OCI-LY3 (cell line): Measurements from ENCODE around the gene PCDHGA7.

ENCODE experiments used
- H2AFZ ChIP-seq: fragments of 200-600, 300-600 bp; shearing (Covaris generic); 2 replicates; pipeline ENCODE4 v1.6.0; 2014; ENCODE audit warnings: antibody characterized with exemption, low read depth, low read length
- H3K27ac ChIP-seq: fragments of 200-600, 300-600 bp; sonication (generic); 2 replicates; pipeline ENCODE4 v1.5.1; 2014; ENCODE audit warnings: mild to moderate bottlenecking, low read length, moderate library complexity, mixed read lengths
- H3K27me3 ChIP-seq: fragments of 200-600, 300-600 bp; sonication (generic); 2 replicates; pipeline ENCODE4 v1.6.1; 2014; ENCODE audit warnings: low read depth, low read length, mixed read lengths
- H3K36me3 ChIP-seq: fragments of 200-600, 300-600 bp; sonication (generic); replicated peaks from 2 replicates; pipeline ENCODE3; 2014; ENCODE audit warnings: low read depth, low read length, mixed read lengths
- H3K4me1 ChIP-seq: fragments of 300-600, 200-600 bp; sonication (generic); 2 replicates; pipeline ENCODE4 v1.6.1; 2014; ENCODE audit warnings: low read length, mixed read lengths
- H3K4me2 ChIP-seq: fragments of 200-600, 300-600 bp; sonication (generic); 2 replicates; pipeline ENCODE4 v1.6.1; 2014; ENCODE audit warnings: low read length, mixed read lengths
- H3K4me3 ChIP-seq: fragments of 300-600, 200-600 bp; sonication (generic); 2 replicates; pipeline ENCODE4 v1.5.1; 2014; ENCODE audit warnings: antibody characterized with exemption, mild to moderate bottlenecking, low read length, moderate library complexity
- H3K79me2 ChIP-seq: fragments of 300-600, 200-600 bp; shearing (Covaris generic); 2 replicates; pipeline ENCODE4 v1.6.1; 2014; ENCODE audit warnings: mild to moderate bottlenecking, low read length, mixed read lengths
- H3K9ac ChIP-seq: fragments of 300-600, 200-600 bp; shearing (Covaris generic); 2 replicates; pipeline ENCODE4 v1.6.0; 2014; ENCODE audit warnings: mild to moderate bottlenecking, low read length, moderate library complexity
- H3K9me3 ChIP-seq: fragments of 200-600, 300-600 bp; shearing (Covaris generic); 2 replicates; pipeline ENCODE4 v1.6.1; 2014; ENCODE audit warnings: low read length, mixed read lengths; ENCODE audit not compliant: insufficient read depth
- H4K20me1 ChIP-seq: fragments of 200-600, 300-600 bp; sonication (generic); 2 replicates; pipeline ENCODE4 v1.6.1; 2016; ENCODE audit warnings: low read length, mixed read lengths; ENCODE audit not compliant: insufficient read depth
- CTCF ChIP-seq: fragments of 200-600, 300-600 bp; sonication (generic); IDR thresholded peaks from 2 replicates; pipeline ENCODE4 v1.5.1; 2014; ENCODE audit warnings: antibody characterized with exemption, low read length, low read depth
- EZH2phosphoT487 ChIP-seq: fragments of 200-600 bp; shearing (Covaris generic); IDR thresholded peaks from 2 replicates; pipeline ENCODE4 v1.6.1; 2018; ENCODE audit warnings: antibody characterized with exemption, mixed run types, low read depth

Gene PCDHGA7

GRCh38 chr5:141349917-141350619 lies 32.5 kb upstream of the PCDHGA7 start, which contains the start of gene PCDHGB1:
TSS of gene PCDHGB1 (plus strand) at chr5:141350099. CDS start at chr5:141350261, 162 bp downstream.
- H3K79me2 ChIP-seq = no peaks in the 10 kb centered on the region
- H3K36me3 ChIP-seq = no peaks in the 10 kb centered on the region
- no peak within 1 kb of the TSS for H3K4me3 ChIP-seq
- H3K9me3 ChIP-seq = no peaks in the 10 kb centered on the region
- H3K27me3 ChIP-seq = no peaks in the 10 kb centered on the region
- H4K20me1 ChIP-seq = no peaks in the 10 kb centered on the region
- TF ChIP-seq CTCF = no peak
- no peak for TF ChIP-seq EZH2phosphoT487
- H3K27ac ChIP-seq = no peak within 1 kb of the TSS
- no peak within 1 kb of the TSS for H3K9ac ChIP-seq
- no peak within 1 kb of the TSS for H2AFZ ChIP-seq
- H3K4me1 ChIP-seq = 0 out of 2 replicates have a peak, but pooled peaks cover 3% of the 10 kb centered on the region
- H3K4me2 ChIP-seq = no peak within 1 kb of the TSS

GRCh38 chr5:141351591-141351990 lies 31.0 kb upstream of the PCDHGA7 start:
- TF ChIP-seq EZH2phosphoT487 = no peak
- no peak for TF ChIP-seq CTCF
- Histone ChIP-seq H3K4me2 (no peak overlapping the region), H2AFZ (no peak overlapping the region), H3K4me3 (no peak overlapping the region), H3K9me3 (no peaks in the 10 kb centered on the region), H3K9ac (no peak overlapping the region), H3K79me2 (no peaks in the 10 kb centered on the region), H3K36me3 (no peaks in the 10 kb centered on the region), H3K27ac (no peak overlapping the region), H3K4me1 (0 out of 2 replicates have a peak, but pooled peaks cover 3% of the 10 kb centered on the region), H4K20me1 (no peaks in the 10 kb centered on the region), H3K27me3 (no peaks in the 10 kb centered on the region)

GRCh38 chr5:141354900-141355469 lies 27.6 kb upstream of the PCDHGA7 start, which contains the start of gene PCDHGA4:
TSS of gene PCDHGA4 (plus strand) at chr5:141355021. CDS start at chr5:141355108, 87 bp downstream.
- Histone ChIP-seq H3K4me3 (no peak within 1 kb of the TSS), H4K20me1 (no peaks in the 10 kb centered on the region), H3K27ac (no peak within 1 kb of the TSS), H3K9ac (no peak within 1 kb of the TSS), H3K36me3 (no peaks in the 10 kb centered on the region), H3K79me2 (no peaks in the 10 kb centered on the region), H3K4me2 (0 out of 2 replicates have a peak within 1 kb of the TSS, but pooled peaks have one; percentile 32), H2AFZ (no peak within 1 kb of the TSS), H3K9me3 (no peaks in the 10 kb centered on the region), H3K4me1 (0 out of 2 replicates have a peak, but pooled peaks cover 3% of the 10 kb centered on the region), H3K27me3 (no peaks in the 10 kb centered on the region)
- no peak for TF ChIP-seq EZH2phosphoT487
- TF ChIP-seq CTCF = peak; percentile 50

GRCh38 chr5:141355641-141356040 lies 26.9 kb upstream of the PCDHGA7 start:
- H3K4me3 ChIP-seq = no peak overlapping the region
- H3K4me2 ChIP-seq = no peak overlapping the region
- no peaks in the 10 kb centered on the region for H3K9me3 ChIP-seq

More at GRCh38 chr5:141355641-141356040, 26.9 kb upstream of the PCDHGA7 start:
- no peak overlapping the region for H3K27ac ChIP-seq
- H3K36me3 ChIP-seq = no peaks in the 10 kb centered on the region
- no peak overlapping the region for H3K9ac ChIP-seq
- H3K4me1 ChIP-seq = 0 out of 2 replicates have a peak, but pooled peaks cover 3% of the 10 kb centered on the region
- no peaks in the 10 kb centered on the region for H3K27me3 ChIP-seq
- H2AFZ ChIP-seq = no peak overlapping the region
- no peak for TF ChIP-seq EZH2phosphoT487
- no peaks in the 10 kb centered on the region for H3K79me2 ChIP-seq
- no peaks in the 10 kb centered on the region for H4K20me1 ChIP-seq
